ENCODE measurements around the gene FAM3B.

FAM3B gene

DNA sequence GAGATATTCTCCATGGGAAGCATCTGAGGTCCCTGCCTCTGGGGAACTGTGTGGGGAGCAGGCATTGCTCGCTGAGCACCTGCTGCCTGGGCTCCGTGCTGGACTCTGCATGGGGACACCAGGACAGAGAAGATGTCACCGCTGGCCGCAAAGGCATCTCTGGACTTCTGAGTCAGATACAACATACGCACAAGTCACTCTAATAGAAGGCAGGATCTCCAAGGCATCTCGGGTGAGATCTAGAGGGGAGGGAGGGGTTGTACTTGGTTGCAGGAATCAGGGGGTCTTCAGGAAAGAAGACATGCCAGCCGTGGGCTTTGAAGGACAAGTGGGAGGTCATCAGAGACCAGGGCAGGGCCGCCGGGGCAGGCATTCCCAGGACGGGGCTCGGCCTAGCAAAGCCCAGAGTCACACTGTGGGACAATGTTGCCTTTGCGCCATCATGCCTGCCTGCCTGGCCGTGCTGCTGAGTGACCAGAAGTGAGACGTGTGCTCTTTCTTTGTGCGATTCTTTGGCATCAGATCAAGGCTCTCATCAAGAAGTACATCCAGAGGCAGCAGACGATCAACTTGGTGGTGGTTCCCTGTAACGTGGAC is 73.5 kb downstream of the FAM3B start:
- in situ Hi-C loops (cut with HindIII; ENCODE audit: low sequenced_read_pairs): no loop called here

DNA sequence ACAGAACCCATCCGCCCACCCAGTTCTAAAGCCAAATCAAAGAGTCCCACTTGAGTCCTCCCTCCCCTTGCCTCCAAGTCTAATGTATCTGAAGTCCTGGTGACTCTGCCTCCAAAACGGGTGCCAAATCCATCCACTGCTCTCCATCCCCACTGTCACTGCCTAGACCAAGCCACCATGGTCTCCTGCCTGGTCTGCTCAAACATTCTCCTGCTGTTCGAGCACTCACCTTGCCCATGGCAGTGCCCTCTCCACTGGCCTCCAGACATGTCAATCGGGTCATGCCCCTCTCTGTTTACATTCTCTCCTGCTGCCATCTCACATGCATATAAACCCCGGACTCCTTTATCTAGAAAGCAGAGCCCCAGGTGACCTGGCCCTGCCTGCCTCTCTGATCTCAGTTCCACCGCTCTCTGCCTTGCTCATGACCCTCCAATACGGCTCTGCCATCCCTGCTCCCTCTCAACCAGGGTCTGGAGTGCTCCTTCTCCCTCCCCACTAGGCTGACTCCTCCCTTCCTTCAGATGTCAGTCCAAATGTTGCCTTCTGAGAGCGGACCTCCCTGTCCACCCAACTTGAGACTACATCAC is 77.4 kb downstream of the FAM3B start:
- in situ Hi-C loops (cut with HindIII; ENCODE audit: low sequenced_read_pairs): no loop called here

DNA sequence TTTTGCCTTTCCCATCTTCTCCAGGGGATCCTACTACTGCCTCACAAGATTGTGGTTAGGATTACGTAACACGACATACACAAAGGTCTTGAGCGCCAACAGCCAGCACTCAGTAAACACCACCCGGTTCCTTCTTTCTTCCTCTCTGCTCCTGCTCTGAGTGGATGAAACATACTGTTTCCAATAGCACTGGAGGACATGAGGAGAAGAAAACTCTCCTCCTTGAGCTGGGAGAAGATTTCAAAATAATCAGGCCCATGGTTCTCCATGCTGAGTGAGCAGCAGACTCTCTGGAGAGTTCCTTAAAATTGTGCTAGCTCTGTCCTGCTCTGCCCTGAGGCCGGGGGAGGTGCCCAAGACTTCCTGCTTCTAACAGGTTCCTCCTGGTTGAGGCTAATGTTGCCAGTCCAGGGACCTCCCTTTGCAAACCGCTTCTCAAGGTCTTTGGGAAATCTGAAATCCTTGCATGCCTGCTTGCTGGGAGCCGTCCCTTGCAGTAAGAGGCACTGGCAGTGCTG is 80.0 kb downstream of the FAM3B start:
- in situ Hi-C loops (cut with HindIII; ENCODE audit: low sequenced_read_pairs): no loop called here

DNA sequence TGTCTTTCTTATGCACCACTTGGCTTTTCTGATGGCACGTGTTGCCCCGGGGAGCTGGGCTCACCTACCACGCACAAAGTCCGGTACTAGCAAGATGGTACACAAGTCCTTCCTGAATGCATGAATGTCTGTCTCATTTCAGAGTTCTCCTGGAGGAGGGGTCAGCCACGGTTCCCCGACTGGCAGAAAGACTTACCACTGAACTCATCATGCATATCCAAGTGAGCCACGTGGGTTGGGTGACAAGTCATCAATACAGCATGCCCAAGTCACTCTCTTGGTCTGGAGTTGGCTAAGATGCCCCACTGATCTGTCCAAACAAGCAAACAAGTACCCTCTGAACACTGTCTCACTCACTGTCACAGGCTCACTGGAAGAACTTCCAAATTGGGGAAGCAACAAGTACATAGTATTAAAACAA is 80.9 kb downstream of the FAM3B start:
- in situ Hi-C loops (cut with HindIII; ENCODE audit: low sequenced_read_pairs): no loop called here

DNA sequence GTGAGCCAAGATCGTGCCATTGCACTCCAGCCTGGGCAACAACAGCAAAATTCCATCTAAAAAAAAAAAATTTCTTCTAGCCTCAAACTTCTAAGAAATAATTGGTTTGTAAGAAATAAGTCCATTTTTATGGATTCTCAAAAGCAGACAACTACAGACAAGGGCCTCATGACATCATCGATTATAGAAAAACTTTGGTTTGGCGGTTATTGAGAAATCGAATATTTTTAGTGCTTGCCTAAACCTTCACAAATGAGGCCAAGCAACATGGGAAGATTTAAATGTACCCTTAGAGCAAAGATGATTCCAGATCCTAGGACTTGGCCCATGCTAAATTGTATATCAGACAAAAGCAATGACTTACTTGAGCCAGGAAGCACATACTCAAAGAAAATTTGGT is 81.7 kb downstream of the FAM3B start:
- in situ Hi-C loops (cut with HindIII; ENCODE audit: low sequenced_read_pairs): no loop called here

DNA sequence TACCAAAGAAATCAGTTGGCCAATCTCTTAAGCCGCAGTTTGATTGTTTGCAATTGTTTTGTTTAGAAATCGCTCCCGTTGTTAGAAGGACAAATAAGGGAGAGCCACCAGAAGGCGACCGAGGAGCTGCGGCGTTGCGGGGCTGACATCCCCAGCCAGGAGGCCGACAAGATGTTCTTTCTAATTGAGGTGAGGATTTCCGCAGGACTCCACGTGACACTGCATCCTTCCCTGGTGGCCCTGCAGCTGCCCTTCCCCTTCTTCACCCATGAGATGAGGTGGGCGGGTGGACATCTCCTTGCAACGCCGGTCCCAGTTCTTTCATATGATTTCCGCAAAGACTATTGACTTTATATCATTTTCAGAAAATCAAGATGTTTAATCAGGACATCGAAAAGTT is 82.2 kb downstream of the FAM3B start:
- in situ Hi-C loops (cut with HindIII; ENCODE audit: low sequenced_read_pairs): no loop called here

DNA sequence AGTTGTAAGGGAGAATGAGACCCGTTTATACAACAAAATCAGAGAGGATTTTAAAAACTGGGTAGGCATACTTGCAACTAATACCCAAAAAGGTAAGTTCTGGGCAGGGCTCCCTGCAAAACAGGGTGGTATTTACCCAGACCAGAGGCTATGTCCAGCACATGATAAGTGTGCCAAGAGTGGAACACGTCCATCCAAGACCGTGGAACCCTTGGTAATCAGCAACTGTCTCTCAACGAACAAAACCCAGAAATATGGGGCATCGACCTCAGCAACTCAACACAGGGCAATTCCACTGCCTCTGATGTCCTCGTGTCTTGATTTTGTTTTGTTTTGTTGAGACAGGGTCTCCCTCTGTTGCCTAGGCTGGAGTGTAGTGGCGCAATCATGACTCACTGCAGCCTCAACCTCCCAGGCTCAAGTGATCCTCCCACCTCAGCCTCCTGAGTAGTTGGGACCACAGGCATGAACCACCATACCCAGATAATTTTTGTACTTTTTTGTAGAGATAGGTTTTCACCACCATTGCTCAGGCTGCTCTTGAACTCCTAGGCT is 82.7 kb downstream of the FAM3B start:
- in situ Hi-C loops (cut with HindIII; ENCODE audit: low sequenced_read_pairs): no loop called here

DNA sequence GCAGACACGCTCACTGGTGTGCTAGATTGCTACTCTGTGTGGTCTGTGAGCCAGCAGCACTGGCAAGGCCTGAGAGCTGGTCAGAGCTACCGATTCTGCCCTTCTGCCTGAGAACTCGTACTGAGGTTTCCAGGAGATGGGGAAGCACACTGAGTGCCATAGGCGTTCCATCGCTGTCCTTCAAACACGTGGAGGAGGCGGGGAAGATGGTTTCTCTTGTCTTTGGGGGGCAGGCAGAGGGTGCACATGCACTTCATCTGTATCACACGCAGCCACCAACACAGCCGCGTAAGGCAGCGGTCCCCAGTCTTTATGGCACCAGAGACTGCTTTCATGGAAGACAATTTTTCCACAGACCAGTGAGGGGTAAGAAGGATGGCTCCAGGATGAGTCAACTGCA is 85.6 kb downstream of the FAM3B start:
- in situ Hi-C loops (cut with HindIII; ENCODE audit: low sequenced_read_pairs): no loop called here

DNA sequence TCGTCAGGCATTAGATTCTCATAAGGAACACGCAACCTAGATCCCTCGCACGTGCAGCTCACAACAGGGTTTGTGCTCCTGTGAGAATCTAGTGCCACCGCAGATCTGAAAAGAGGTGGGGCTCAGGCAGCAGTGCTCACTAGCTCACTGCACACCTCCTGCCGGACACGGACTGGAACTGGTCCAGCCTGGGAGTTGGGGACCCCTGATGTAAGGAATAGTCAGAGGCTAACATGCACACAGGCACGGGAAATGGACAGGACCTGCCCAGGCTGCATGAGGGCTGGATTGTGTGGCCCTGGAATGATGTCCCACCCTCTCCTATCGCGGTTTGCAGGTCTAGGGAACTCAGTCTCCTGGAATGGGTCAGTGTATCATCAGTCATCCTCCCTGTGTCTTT is 86.2 kb downstream of the FAM3B start:
- in situ Hi-C loops (cut with HindIII; ENCODE audit: low sequenced_read_pairs): no loop called here

DNA sequence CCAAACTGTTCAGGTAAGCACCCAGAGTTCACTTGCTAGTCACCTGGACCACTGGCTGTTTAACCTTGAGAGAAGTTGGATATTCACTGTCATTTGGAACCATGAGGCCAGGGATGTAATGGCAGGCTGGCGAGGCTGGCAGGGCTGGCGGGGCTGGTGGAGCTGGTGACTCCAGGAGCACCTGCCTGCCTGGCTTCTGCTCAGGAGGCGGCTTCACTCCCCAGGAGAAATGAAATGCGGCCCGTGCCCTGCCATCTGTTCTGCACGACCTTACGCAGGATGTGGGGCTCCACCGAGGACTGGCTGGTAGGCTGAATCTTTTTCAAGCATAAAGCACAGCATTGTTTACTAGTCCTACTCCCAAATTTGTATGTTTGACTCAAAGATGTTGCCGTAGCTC is 86.7 kb downstream of the FAM3B start:
- in situ Hi-C loops (cut with HindIII; ENCODE audit: low sequenced_read_pairs): no loop called here

DNA sequence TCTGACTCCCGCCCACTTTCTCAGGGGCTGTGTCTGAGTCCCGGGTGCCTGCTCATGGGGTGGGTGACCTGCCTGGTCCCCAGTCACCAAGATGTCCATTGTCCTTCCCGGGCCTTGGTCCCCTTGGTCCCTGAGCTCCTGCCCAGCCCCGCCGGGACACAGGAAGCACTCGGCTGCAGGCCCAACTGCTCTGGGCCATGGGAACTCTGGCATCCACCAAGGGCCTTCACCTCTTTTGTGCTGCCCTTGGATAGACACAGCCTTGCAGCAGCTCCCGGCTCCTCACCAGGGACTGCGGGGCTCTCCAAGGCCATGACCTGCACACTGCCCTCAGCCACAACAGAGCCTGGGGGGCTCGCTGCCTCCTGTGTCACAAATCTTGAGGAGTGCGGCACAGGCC is 87.4 kb downstream of the FAM3B start:
- in situ Hi-C loops (cut with HindIII; ENCODE audit: low sequenced_read_pairs): no loop called here

DNA sequence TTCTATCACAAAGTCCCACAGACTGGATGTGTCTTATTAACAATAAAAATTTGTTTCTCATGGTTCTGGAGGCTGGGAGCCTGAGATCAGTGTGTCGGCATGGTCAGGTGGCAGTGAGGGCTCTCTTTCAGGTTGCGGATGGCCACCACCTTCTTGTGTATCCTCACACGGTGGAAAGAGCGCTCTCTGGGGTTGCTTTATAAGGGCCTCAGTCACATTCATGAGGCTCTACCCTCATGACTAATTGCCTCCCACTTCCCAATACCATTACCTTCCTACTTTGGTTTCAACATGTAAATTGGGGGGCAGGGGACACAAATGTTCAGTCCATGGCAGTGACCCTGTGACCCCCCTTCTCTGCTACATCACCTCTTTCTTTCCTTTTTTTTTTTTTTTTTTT is 88.7 kb downstream of the FAM3B start:
- in situ Hi-C loops (cut with HindIII; ENCODE audit: low sequenced_read_pairs): no loop called here

DNA sequence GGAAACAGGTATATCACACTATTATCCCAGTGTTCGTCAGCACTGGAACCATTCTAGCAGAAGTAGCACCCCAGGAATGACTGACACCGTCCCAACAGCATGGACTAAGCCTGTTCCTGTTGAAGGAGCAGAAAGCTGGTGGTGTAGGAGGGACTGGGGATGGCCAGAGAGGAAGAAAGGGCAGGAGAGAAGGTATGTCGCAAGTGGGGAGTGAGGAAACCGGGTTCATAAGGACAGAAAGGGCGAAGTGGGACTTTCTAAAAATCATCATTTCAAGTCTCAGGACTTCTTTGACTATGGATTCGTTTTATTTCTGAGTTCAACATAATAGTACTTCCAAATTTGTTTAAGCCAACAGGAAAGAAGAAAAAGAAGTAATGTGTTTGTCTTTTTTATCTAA is 89.7 kb downstream of the FAM3B start:
- in situ Hi-C loops (cut with HindIII; ENCODE audit: low sequenced_read_pairs): no loop called here
